Adipose tissue (tissue), 3 donors: ENCODE results near the gene ROGDI. TPM values are rescaled to one million over a fixed set of nuclear protein-coding genes. Genes with fewer than 3 reads are reported as not detected.

Source experiments
- H3K27ac ChIP-seq: one replicate; pipeline ENCODE4 v1.5.1; 2013; ENCODE audit warnings: low read depth, low read length
- WGBS, 3 donors: extraction: QIAGEN DNeasy Blood & Tissue Kit; methylation state at CpG; one replicate each; pipeline ENCODE4 v1.1.7; 2013; 5-methylcytosine and 5-hydroxymethylcytosine counted together
- polyA plus RNA-seq, 3 donors: library from polyadenylated mRNA; stranded (reverse); fragments of 200-250 nt; gene quantifications; one replicate each; pipeline ENCODE4 v1.2.3, GENCODE V29; 2013
- donor health status: healthy with polysubstance abuse.
- donor health status: Bipolar disorder and iron deficiency.
- donor health status: healthy.

The ROGDI gene
- polyA plus RNA-seq, 3 donors, result 10.6 to 19.5 (median 15.9) TPM

DNA sequence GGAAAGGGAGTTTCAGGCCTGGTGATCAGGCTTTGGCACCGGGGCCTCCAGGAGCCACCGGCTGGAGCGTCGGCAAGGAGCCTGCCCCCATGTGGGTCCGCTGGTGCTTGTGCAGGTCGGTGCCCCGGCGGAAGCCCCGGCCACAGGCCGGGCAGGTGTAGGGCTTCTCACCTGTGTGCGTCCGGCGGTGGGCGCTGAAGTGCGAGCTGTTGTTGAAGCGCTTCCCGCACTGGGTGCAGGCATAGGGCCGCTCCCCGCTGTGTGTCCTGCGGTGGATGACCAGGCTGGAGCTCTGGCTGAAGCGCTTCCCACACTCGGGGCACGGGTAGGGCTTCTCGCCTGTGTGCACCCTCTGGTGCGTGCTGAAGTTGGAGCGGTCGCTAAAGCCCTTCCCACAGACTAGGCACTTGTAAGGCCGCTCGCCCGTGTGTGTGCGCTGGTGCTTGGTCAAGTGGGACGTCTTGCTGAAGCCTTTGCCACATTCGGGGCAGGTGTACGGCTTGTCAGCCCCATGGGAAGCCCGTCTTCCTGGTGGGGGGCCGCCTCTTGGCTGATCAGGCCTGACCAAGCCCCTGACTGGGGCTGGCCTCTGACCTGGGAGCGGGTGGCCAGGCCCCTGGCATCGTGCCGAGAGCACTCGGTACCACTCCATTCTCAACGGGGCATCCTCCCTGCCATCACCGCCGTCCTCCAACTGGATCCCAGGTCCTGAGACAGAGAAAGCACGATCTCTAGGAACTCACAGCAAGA is 49.9 kb downstream of the ROGDI start:
- 94 to 96% (median 94%) methylated on average over 42 to 44 of the region's 44 CpGs for WGBS, 3 donors

GRCh38 chr16:4750896-4751295 is 51.5 kb downstream of the ROGDI start:
- H3K27ac ChIP-seq, result no peak overlapping the region
- 81 to 89% (median 82%) methylated on average over 8 of the region's 8 CpGs for WGBS, 3 donors

More for the DNA sequence above, 49.9 kb downstream of the ROGDI start:
- H3K27ac ChIP-seq, result no peak overlapping the region

DNA sequence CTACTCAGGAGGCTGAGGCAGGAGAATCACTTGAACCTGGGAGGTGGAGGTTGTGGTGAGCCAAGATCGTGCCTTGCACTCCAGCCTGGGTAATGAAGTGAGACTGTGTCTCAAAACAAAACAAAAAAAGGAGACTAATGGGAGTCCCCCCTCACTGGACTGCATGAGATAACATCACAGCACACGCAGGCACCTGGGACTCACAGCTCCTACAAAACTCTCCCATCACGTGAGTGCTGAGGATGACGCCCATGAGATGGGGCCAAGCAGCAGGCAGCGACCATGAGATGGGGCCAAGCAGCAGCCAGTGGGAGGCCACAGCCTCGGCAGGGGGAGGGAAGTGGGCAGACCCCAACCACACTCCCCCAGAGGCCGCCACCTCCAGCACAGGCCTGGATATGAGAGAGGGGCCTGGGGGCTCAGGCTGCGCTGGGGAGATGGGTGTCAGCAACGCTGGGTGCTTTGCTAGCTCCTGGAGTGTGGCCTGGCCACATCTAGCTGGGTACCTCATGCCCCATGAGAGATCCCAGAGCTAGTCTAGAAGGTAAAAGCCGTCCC is 52.7 kb downstream of the ROGDI start:
- no peak overlapping the region for H3K27ac ChIP-seq
- WGBS, 3 donors, result 88 to 95% (median 88%) methylated on average over 10 of the region's 10 CpGs

DNA sequence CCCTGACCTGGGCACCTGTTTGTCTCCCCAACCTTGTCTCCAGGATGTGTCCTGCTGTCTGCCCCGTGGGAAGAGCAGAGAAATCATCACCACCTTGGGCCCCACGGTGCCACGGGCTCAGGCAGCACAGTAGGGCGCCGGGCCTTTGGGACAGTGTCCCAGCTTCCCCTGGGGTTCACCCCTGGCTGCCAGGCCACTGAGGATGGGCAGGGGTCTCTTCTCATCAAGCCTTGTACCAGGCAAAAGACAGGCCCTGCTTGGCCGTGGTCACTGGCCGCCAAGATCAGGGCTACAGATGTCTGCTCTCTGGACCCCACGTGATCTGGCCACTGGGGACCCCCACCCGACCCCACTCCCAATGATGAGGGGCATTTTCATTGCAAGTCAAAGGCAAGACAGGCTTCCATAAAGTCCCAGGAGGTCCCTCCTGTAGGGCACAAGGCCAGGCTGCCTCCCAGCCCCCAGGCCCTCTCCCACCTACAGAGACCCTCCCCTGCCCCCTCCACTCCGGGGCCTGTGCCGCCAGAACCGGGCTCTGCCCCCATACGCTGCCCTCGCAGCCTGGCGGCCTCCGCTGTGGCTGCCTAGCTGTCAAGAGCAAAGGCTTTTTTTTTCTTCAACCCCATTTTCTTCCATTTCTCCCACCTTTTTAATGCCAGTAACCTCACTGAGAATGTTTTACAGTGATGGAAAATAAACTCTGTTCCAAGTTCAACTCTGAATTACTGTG is 53.6 kb downstream of the ROGDI start:
- H3K27ac ChIP-seq, result no peak overlapping the region
- WGBS, 3 donors, result 85 to 87% (median 85%) methylated on average over 16 of the region's 16 CpGs

DNA sequence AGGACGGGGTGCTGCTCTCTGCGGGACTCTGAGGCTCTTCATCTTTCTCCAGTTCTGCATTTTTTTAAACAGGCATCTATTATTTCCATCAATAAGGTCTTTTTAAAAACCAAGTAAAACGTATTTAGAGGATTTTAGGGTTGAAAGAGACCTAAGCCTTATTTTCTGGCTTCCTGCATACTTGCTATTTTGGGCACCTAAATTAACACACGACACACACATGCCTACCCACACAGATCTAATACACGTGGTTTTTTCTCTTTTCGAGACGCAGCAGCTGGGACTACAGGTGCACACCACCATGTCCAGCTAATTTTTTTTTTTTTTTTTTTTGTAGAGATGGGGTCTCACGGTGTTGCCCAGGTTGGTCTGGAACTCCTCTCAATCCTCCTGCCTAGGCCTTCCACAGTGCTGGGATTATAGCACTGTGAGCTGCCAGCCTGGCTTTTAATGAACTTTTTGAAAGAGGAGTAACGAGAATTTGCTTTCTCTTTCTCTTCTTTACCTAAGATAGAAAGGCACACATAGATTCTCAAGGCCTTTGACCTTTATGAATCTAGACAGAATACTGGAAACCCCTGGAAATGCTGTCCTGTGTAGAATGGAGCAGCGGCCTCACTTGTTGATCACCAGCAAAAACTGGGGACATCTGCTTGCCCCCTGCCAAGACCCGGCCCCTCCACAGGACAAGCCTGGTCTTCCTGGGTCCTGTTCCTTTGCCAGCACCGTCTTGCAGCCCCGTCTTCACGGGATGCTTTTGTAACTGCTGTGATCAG is 54.3 kb downstream of the ROGDI start:
- H3K27ac ChIP-seq, result no peak overlapping the region

GRCh38 chr16:4746991-4747574 is 55.4 kb downstream of the ROGDI start:
- WGBS, 3 donors, result 44 to 69% (median 48%) methylated on average over 15 of the region's 15 CpGs
- no peak overlapping the region for H3K27ac ChIP-seq

More for the DNA sequence above, 54.3 kb downstream of the ROGDI start:
- WGBS, 3 donors, result 75 to 82% (median 78%) methylated on average over 14 of the region's 14 CpGs

Other genes with a start within 250 kb of the ROGDI start
- under 1 TPM in 2 of 3 donors, not detected in 1; 0.01 to 0.21 TPM for gene C16orf96, start 246.3 kb downstream of the ROGDI start, polyA plus RNA-seq
- gene UBALD1, start 187.7 kb downstream of the ROGDI start, polyA plus RNA-seq, result 10 to 100 TPM; 12.0 to 34.0 (median 13.2) TPM
- 10 to 100 TPM; 15.2 to 31.7 (median 20.1) TPM for gene MGRN1, start 177.8 kb downstream of the ROGDI start, polyA plus RNA-seq
- 10 to 100 TPM; 22.0 to 47.2 (median 31.0) TPM for gene NUDT16L1, start 109.1 kb downstream of the ROGDI start, polyA plus RNA-seq
- 10 to 100 TPM; 10.6 to 19.1 (median 11.4) TPM for gene ANKS3, start 68.4 kb downstream of the ROGDI start, polyA plus RNA-seq
- gene DNAAF8, start 68.1 kb downstream of the ROGDI start, polyA plus RNA-seq, result under 1 TPM; 0.43 to 0.94 (median 0.90) TPM
- 1 to 10 TPM; 4.3 to 5.4 (median 4.4) TPM for gene ZNF500, start 35.5 kb downstream of the ROGDI start, polyA plus RNA-seq
- not detected for gene SEPTIN12, start 14.3 kb downstream of the ROGDI start, polyA plus RNA-seq
- 100 to 1,000 TPM in 1 of 3 donors, 10 to 100 TPM in 1, 1 to 10 TPM in 1; 3.3 to 174 (median 46.3) TPM for gene SMIM22, start 7.3 kb downstream of the ROGDI start, polyA plus RNA-seq
- 10 to 100 TPM; 20.6 to 45.3 (median 44.4) TPM for gene GLYR1, start 44.7 kb upstream of the ROGDI start, polyA plus RNA-seq
- gene UBN1, start 44.8 kb upstream of the ROGDI start, polyA plus RNA-seq, result 10 to 100 TPM in 2 of 3 donors, 1 to 10 TPM in 1; 7.4 to 15.5 (median 15.4) TPM
- gene PPL, start 134.5 kb upstream of the ROGDI start, polyA plus RNA-seq, result 10 to 100 TPM in 1 of 3 donors, 1 to 10 TPM in 2; 8.1 to 44.6 (median 9.9) TPM
- gene SEC14L5, start 155.7 kb upstream of the ROGDI start, polyA plus RNA-seq, result under 1 TPM; 0.24 to 0.67 (median 0.27) TPM
- gene NAGPA, start 231.3 kb upstream of the ROGDI start, polyA plus RNA-seq, result 10 to 100 TPM in 1 of 3 donors, 1 to 10 TPM in 2; 4.9 to 12.6 (median 6.8) TPM